ENCODE results near the gene ARMH3.

The ARMH3 gene

DNA sequence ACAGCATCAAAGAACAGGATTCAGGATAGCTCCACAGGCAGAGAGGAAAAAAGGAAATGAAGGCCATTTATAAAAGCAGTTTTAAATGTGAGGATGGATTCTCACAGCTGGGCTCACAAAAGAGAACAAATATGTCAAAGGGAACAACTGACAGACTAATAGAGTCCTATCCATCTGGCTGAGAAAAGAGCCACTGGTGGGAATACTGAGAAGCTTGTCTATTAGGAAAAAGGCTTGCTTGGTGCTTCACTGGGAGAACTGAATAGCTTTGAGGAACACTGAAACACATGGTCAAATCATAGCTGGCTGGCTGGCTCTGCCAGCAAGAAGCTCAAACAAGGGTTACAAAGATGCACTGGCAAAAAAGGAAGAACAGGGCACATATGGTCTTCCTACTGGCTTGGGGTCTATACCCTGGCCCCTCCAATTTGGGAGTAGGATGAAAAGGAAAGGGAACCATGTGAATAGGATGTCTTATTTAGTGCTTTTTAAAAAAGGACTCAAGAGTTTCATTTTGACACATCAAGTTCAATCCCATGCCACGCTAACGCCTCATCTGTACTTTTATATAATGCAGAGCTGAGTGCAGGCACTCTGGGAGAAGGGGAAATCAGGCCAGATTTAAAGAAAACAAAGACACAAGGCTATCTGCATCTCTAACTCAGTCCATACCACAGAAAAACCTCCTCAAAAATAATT is 167.6 kb downstream of the ARMH3 start:
- no peaks in the 10 kb centered on the region for H3K36me3 ChIP-seq (ENCODE audit: insufficient read depth, low read depth, low read length)
- H3K27me3 ChIP-seq (ENCODE audit: insufficient read depth, low read length), result no peaks in the 10 kb centered on the region
- H3K4me1 ChIP-seq (ENCODE audit: insufficient read depth, low read length), result no peaks in the 10 kb centered on the region
- no peak overlapping the region for H3K9ac ChIP-seq (ENCODE audit: low read depth, low read length)
- no peaks in the 10 kb centered on the region for H3K9me3 ChIP-seq (ENCODE audit: insufficient read depth, low read depth, low read length)
- no peak overlapping the region for H3K4me3 ChIP-seq (ENCODE audit: low read length)
- H3K27ac ChIP-seq (ENCODE audit: low read length), result no peak overlapping the region

GRCh38 chr10:101887775-101888174 is 168.2 kb downstream of the ARMH3 start:
- no peaks in the 10 kb centered on the region for H3K4me1 ChIP-seq (ENCODE audit: insufficient read depth, low read length)
- H3K27me3 ChIP-seq (ENCODE audit: insufficient read depth, low read length), result no peaks in the 10 kb centered on the region
- H3K9ac ChIP-seq (ENCODE audit: low read depth, low read length), result no peak overlapping the region
- no peak overlapping the region for H3K4me3 ChIP-seq (ENCODE audit: low read length)
- H3K36me3 ChIP-seq (ENCODE audit: insufficient read depth, low read depth, low read length), result no peaks in the 10 kb centered on the region
- no peak overlapping the region for H3K27ac ChIP-seq (ENCODE audit: low read length)
- H3K9me3 ChIP-seq (ENCODE audit: insufficient read depth, low read depth, low read length), result no peaks in the 10 kb centered on the region

- H3K9me3 ChIP-seq (ENCODE audit: insufficient read depth, low read depth, low read length), result no peaks in the 10 kb centered on the region
- no peak overlapping the region for H3K9ac ChIP-seq (ENCODE audit: low read depth, low read length)
- H3K27me3 ChIP-seq (ENCODE audit: insufficient read depth, low read length), result no peaks in the 10 kb centered on the region
- H3K36me3 ChIP-seq (ENCODE audit: insufficient read depth, low read depth, low read length), result no peaks in the 10 kb centered on the region
- H3K4me1 ChIP-seq (ENCODE audit: insufficient read depth, low read length), result no peaks in the 10 kb centered on the region
- H3K27ac ChIP-seq (ENCODE audit: low read length), result no peak overlapping the region
- no peak overlapping the region for H3K4me3 ChIP-seq (ENCODE audit: low read length)
Observed at GRCh38 chr10:101886521-101887312, 169.3 kb downstream of the ARMH3 start.

DNA sequence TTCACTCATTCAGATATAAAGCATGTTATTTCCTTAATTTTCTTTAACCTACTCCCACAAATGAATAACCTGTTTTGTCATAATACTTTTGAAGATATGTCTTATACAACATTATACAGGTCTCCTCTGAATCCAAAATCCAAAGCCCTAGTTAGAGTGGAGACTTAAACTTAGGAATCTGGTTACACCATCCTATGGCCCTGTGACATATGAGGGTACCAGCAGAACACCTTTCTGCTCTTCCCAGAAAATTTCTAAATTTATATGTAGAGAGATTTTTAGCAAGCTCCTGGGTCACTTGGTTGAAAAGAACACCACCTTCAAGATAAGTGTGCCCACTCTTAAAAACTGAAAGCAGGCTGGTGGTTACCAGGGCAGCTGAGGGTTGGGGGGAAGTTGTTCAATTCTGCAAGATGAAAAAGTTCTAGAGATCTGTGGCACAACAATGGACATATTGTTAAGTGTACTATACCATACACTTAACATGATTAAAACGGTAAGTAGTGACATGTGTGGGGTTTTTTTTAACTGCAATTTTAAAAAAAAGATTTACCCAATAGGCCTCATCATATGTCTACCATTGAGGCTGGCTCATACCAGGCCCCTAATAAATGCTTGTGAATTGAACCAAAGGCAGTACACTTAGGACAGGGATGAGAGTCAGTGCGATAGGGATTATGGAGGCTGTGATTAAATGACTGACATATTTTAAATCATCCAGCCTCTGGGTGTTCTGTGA is 174.8 kb downstream of the ARMH3 start:
- Histone ChIP-seq H3K27me3 (ENCODE audit: insufficient read depth, low read length) (no peaks in the 10 kb centered on the region), H3K36me3 (ENCODE audit: insufficient read depth, low read depth, low read length) (no peaks in the 10 kb centered on the region), H3K4me1 (ENCODE audit: insufficient read depth, low read length) (no peaks in the 10 kb centered on the region), H3K4me3 (ENCODE audit: low read length) (no peak overlapping the region), H3K9ac (ENCODE audit: low read depth, low read length) (no peak overlapping the region), H3K9me3 (ENCODE audit: insufficient read depth, low read depth, low read length) (no peaks in the 10 kb centered on the region), H3K27ac (ENCODE audit: low read length) (no peak overlapping the region)

- H3K27ac ChIP-seq (ENCODE audit: low read length), result no peak overlapping the region
- H3K4me3 ChIP-seq (ENCODE audit: low read length), result no peak overlapping the region
- no peaks in the 10 kb centered on the region for H3K4me1 ChIP-seq (ENCODE audit: insufficient read depth, low read length)
- H3K36me3 ChIP-seq (ENCODE audit: insufficient read depth, low read depth, low read length), result no peaks in the 10 kb centered on the region
- no peaks in the 10 kb centered on the region for H3K9me3 ChIP-seq (ENCODE audit: insufficient read depth, low read depth, low read length)
- no peaks in the 10 kb centered on the region for H3K27me3 ChIP-seq (ENCODE audit: insufficient read depth, low read length)
- no peak overlapping the region for H3K9ac ChIP-seq (ENCODE audit: low read depth, low read length)
Observed at GRCh38 chr10:101880232-101880573, 175.8 kb downstream of the ARMH3 start.

GRCh38 chr10:101879456-101880231 is 176.3 kb downstream of the ARMH3 start:
- no peak overlapping the region for H3K27ac ChIP-seq (ENCODE audit: low read length)
- no peaks in the 10 kb centered on the region for H3K36me3 ChIP-seq (ENCODE audit: insufficient read depth, low read depth, low read length)
- no peak overlapping the region for H3K9ac ChIP-seq (ENCODE audit: low read depth, low read length)
- no peaks in the 10 kb centered on the region for H3K27me3 ChIP-seq (ENCODE audit: insufficient read depth, low read length)
- no peaks in the 10 kb centered on the region for H3K9me3 ChIP-seq (ENCODE audit: insufficient read depth, low read depth, low read length)
- H3K4me3 ChIP-seq (ENCODE audit: low read length), result no peak overlapping the region
- H3K4me1 ChIP-seq (ENCODE audit: insufficient read depth, low read length), result no peaks in the 10 kb centered on the region

DNA sequence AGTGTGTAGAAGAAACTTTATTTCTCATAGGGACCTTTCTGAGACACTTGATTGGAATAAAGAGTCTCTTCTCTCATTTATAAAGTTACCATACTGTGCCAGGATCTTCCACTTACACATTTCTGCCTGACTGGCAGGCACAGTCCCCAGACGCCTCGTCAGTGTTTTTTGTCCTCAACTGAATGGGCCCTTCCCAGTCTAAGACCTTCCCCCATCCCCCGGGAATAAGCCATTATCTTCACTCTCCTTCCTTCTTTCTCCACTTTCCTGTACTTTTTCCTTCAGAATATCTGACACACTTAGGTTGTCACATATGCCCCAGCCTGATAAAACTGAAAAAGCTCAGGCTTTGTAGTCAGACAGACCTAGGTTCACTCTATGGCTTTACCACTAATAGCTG is 177.1 kb downstream of the ARMH3 start:
- Histone ChIP-seq H3K9me3 (ENCODE audit: insufficient read depth, low read depth, low read length) (no peaks in the 10 kb centered on the region), H3K4me1 (ENCODE audit: insufficient read depth, low read length) (no peaks in the 10 kb centered on the region), H3K9ac (ENCODE audit: low read depth, low read length) (no peak overlapping the region), H3K36me3 (ENCODE audit: insufficient read depth, low read depth, low read length) (no peaks in the 10 kb centered on the region), H3K4me3 (ENCODE audit: low read length) (no peak overlapping the region), H3K27me3 (ENCODE audit: insufficient read depth, low read length) (no peaks in the 10 kb centered on the region), H3K27ac (ENCODE audit: low read length) (no peak overlapping the region)

GRCh38 chr10:101875068-101875688 is 180.8 kb downstream of the ARMH3 start:
- H3K27ac ChIP-seq (ENCODE audit: low read length), result no peak overlapping the region
- no peak overlapping the region for H3K4me3 ChIP-seq (ENCODE audit: low read length)
- no peaks in the 10 kb centered on the region for H3K9me3 ChIP-seq (ENCODE audit: insufficient read depth, low read depth, low read length)
- H3K27me3 ChIP-seq (ENCODE audit: insufficient read depth, low read length), result no peaks in the 10 kb centered on the region
- H3K4me1 ChIP-seq (ENCODE audit: insufficient read depth, low read length), result no peaks in the 10 kb centered on the region
- H3K9ac ChIP-seq (ENCODE audit: low read depth, low read length), result no peak overlapping the region
- no peaks in the 10 kb centered on the region for H3K36me3 ChIP-seq (ENCODE audit: insufficient read depth, low read depth, low read length)

DNA sequence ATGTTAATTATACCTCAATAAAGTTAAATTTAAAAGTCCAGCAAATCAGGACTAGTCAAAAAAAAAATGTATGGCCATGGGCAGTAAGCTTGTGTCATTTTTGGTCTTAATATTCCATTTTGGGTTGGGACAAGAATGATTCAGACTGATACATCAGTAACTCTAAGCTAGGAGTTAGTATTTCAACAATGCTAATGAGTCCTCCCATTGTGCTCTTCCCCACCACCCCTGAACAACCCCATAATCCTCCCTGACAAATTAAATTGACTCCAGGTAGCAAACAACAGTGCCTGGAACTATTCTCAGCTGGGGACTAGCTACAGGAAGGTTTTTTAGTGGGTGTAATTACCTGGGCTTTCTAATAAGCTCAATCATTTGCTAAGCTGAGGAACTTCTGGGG is 181.7 kb downstream of the ARMH3 start:
- no peaks in the 10 kb centered on the region for H3K9me3 ChIP-seq (ENCODE audit: insufficient read depth, low read depth, low read length)
- no peak overlapping the region for H3K9ac ChIP-seq (ENCODE audit: low read depth, low read length)
- H3K27ac ChIP-seq (ENCODE audit: low read length), result no peak overlapping the region
- no peaks in the 10 kb centered on the region for H3K27me3 ChIP-seq (ENCODE audit: insufficient read depth, low read length)
- H3K4me1 ChIP-seq (ENCODE audit: insufficient read depth, low read length), result no peaks in the 10 kb centered on the region
- H3K4me3 ChIP-seq (ENCODE audit: low read length), result no peak overlapping the region
- H3K36me3 ChIP-seq (ENCODE audit: insufficient read depth, low read depth, low read length), result no peaks in the 10 kb centered on the region

GRCh38 chr10:101867931-101868330 is 188.0 kb downstream of the ARMH3 start:
- no peak overlapping the region for H3K9ac ChIP-seq (ENCODE audit: low read depth, low read length)

GRCh38 chr10:101859530-101859929 is 196.4 kb downstream of the ARMH3 start:
- no peaks in the 10 kb centered on the region for H3K27me3 ChIP-seq (ENCODE audit: insufficient read depth, low read length)
- H3K9me3 ChIP-seq (ENCODE audit: insufficient read depth, low read depth, low read length), result peaks cover 10% of the 10 kb centered on the region
- H3K27ac ChIP-seq (ENCODE audit: low read length), result no peak overlapping the region

More at GRCh38 chr10:101867931-101868330, 188.0 kb downstream of the ARMH3 start:
- Histone ChIP-seq H3K4me3 (ENCODE audit: low read length) (no peak overlapping the region), H3K4me1 (ENCODE audit: insufficient read depth, low read length) (no peaks in the 10 kb centered on the region), H3K36me3 (ENCODE audit: insufficient read depth, low read depth, low read length) (no peaks in the 10 kb centered on the region), H3K9me3 (ENCODE audit: insufficient read depth, low read depth, low read length) (no peaks in the 10 kb centered on the region), H3K27me3 (ENCODE audit: insufficient read depth, low read length) (no peaks in the 10 kb centered on the region), H3K27ac (ENCODE audit: low read length) (no peak overlapping the region)

More at GRCh38 chr10:101859530-101859929, 196.4 kb downstream of the ARMH3 start:
- H3K4me3 ChIP-seq (ENCODE audit: low read length), result no peak overlapping the region
- no peaks in the 10 kb centered on the region for H3K4me1 ChIP-seq (ENCODE audit: insufficient read depth, low read length)
- no peaks in the 10 kb centered on the region for H3K36me3 ChIP-seq (ENCODE audit: insufficient read depth, low read depth, low read length)
- H3K9ac ChIP-seq (ENCODE audit: low read depth, low read length), result no peak overlapping the region

Data from iPS-20b (cell line).